Tibial nerve (tissue), 3 donors: ENCODE measurements around the gene ALDH3A2.

Experiments used
- POLR2A ChIP-seq, 2 donors: fragments of 450-650 bp; IDR thresholded peaks; one replicate each; pipeline ENCODE4 v1.6.1; 2017; ENCODE audit warnings: antibody characterized with exemption in 2 of 2, mild to moderate bottlenecking in 2 of 2, moderate library complexity in 2 of 2
- TF ChIP-seq, protein P1 (sequence below), 5 experiments: fragments of 200-600 bp in 3 of 5; fragments of 450-650 bp in 2 of 5; sonication (generic) in 3 of 5; IDR thresholded peaks; one replicate each; pipeline ENCODE4 v1.5.1; 2016 to 2019; ENCODE audit warnings: antibody characterized with exemption in 5 of 5, mild to moderate bottlenecking in 3 of 5, moderate library complexity in 2 of 5

DNA sequence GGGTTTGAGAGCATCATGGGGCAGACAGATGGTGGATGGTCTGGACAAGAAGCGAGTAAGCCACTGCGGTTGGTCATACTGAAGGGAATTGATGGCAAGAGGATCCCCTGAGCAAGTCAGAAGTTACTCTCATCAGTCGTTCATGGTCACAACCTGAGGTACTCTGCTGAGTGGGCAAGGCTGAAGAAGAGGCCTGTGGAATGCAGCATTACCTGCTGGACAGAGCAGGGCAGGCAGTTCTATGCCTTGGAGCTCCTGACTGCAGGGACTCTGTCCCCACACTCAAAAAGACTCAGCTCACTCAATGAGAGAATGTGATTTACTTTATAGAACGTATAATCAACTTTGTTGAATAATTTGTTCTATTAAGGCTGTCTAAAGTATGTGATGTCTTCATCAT, 28.3 kb downstream of the ALDH3A2 start:
- TF ChIP-seq, protein P1, sequence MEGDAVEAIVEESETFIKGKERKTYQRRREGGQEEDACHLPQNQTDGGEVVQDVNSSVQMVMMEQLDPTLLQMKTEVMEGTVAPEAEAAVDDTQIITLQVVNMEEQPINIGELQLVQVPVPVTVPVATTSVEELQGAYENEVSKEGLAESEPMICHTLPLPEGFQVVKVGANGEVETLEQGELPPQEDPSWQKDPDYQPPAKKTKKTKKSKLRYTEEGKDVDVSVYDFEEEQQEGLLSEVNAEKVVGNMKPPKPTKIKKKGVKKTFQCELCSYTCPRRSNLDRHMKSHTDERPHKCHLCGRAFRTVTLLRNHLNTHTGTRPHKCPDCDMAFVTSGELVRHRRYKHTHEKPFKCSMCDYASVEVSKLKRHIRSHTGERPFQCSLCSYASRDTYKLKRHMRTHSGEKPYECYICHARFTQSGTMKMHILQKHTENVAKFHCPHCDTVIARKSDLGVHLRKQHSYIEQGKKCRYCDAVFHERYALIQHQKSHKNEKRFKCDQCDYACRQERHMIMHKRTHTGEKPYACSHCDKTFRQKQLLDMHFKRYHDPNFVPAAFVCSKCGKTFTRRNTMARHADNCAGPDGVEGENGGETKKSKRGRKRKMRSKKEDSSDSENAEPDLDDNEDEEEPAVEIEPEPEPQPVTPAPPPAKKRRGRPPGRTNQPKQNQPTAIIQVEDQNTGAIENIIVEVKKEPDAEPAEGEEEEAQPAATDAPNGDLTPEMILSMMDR (IDR thresholded peaks at IDR 0.05), result no peak
- no peak for TF ChIP-seq POLR2A (IDR thresholded peaks at IDR 0.05)
